ENCODE measurements around the gene PARN. TPM values are rescaled to one million over a fixed set of nuclear protein-coding genes. Genes with fewer than 3 reads are reported as not detected.
"Not testable (repeated sequence)": the region's sequence is repeated elsewhere in the genome, so short reads cannot be mapped to it uniquely, and the experiment has no call there.

PARN gene
- total RNA-seq, 2 experiments from 2014 or later: 43.0 to 45.6 TPM

GRCh38 chr16:14602443-14602963, 27.6 kb downstream of the PARN start:
- H3K36me3 Mint-ChIP-seq (ENCODE audit: low read depth): peaks cover 50% of the 10 kb centered on the region

GRCh38 chr16:14600164-14600563, 29.9 kb downstream of the PARN start:
- intact Hi-C loops (cut with micrococcal nuclease): no loop called here
- TF ChIP-seq CTCF (IDR thresholded peaks at IDR 0.05): peak; percentile 60
- H3K9me3 Mint-ChIP-seq: no peaks in the 10 kb centered on the region
- H3K4me1 Mint-ChIP-seq (ENCODE audit: low read depth): no peaks in the 10 kb centered on the region
- no peak overlapping the region for H3K27ac Mint-ChIP-seq
- ChIA-PET POLR2A (interaction anchor here (0.5 kb wide), 1 partner anchor 219 kb away, joined by 4 read pairs; no protein-coding TSS in a partner anchor), CTCF (interaction anchor here (1.3 to 3.5 kb wide), 3 partner anchors 13 to 677 kb away, joined by 3 to 16 read pairs (median 7); no protein-coding TSS in a partner anchor)
- no peaks in the 10 kb centered on the region for H3K27me3 Mint-ChIP-seq
- no peak overlapping the region for H3K4me3 Mint-ChIP-seq
- ATAC-seq: no peak
- DNase-seq: no peak
- H3K36me3 Mint-ChIP-seq (ENCODE audit: low read depth): peaks cover 46% of the 10 kb centered on the region

More at GRCh38 chr16:14602443-14602963, 27.6 kb downstream of the PARN start:
- CTCF ChIA-PET: interaction anchor here (1.0 kb wide), 1 partner anchor 9 kb away, joined by 3 read pairs; no protein-coding TSS in a partner anchor
- POLR2A ChIA-PET: interaction anchor here (1.1 kb wide), 1 partner anchor 14 kb away, joined by 3 read pairs; no protein-coding TSS in a partner anchor
- intact Hi-C loops (cut with micrococcal nuclease): no loop called here
- Mint-ChIP-seq H3K4me1 (ENCODE audit: low read depth) (no peaks in the 10 kb centered on the region), H3K4me3 (no peak overlapping the region), H3K9me3 (no peaks in the 10 kb centered on the region), H3K27ac (no peak overlapping the region), H3K27me3 (no peaks in the 10 kb centered on the region)
- DNase-seq (no peak), ATAC-seq (no peak)
- no peak for TF ChIP-seq CTCF (IDR thresholded peaks at IDR 0.05)

- intact Hi-C loops (cut with micrococcal nuclease): no loop called here
- DNase-seq: no peak
- TF ChIP-seq CTCF (IDR thresholded peaks at IDR 0.05): no peak
- Mint-ChIP-seq H3K9me3 (no peaks in the 10 kb centered on the region), H3K4me3 (no peak overlapping the region), H3K36me3 (ENCODE audit: low read depth) (peaks cover 40% of the 10 kb centered on the region), H3K27ac (no peak overlapping the region), H3K4me1 (ENCODE audit: low read depth) (peaks cover 3% of the 10 kb centered on the region), H3K27me3 (no peaks in the 10 kb centered on the region)
- CTCF ChIA-PET: interaction anchor here (0.9 to 2.1 kb wide), 5 partner anchors 13 to 663 kb away, joined by 3 to 7 read pairs (median 3); no protein-coding TSS in a partner anchor
- POLR2A ChIA-PET: interaction anchor here (0.7 kb wide), 1 partner anchor 44 kb away, joined by 3 read pairs; the partner anchor contains the start of gene PARN
- no peak for ATAC-seq
Observed at GRCh38 chr16:14586637-14587305, 43.3 kb downstream of the PARN start.

- no peak overlapping the region for H3K4me3 Mint-ChIP-seq
Observed at GRCh38 chr16:14585287-14585686, 44.8 kb downstream of the PARN start.

GRCh38 chr16:14580926-14581325, 49.1 kb downstream of the PARN start:
- POLR2A ChIA-PET, H3K27ac Mint-ChIP-seq: not testable (repeated sequence)

More at GRCh38 chr16:14585287-14585686, 44.8 kb downstream of the PARN start:
- no peaks in the 10 kb centered on the region for H3K27me3 Mint-ChIP-seq
- H3K27ac Mint-ChIP-seq: no peak overlapping the region
- H3K4me1 Mint-ChIP-seq (ENCODE audit: low read depth): peaks cover 3% of the 10 kb centered on the region
- DNase-seq (no peak), ATAC-seq (no peak)
- no peak for TF ChIP-seq CTCF (IDR thresholded peaks at IDR 0.05)
- no peaks in the 10 kb centered on the region for H3K9me3 Mint-ChIP-seq
- POLR2A ChIA-PET: interaction anchor here (1.2 kb wide), 1 partner anchor 47 kb away, joined by 3 read pairs; the partner anchor contains the start of gene BFAR
- intact Hi-C loops (cut with micrococcal nuclease): no loop called here
- peaks cover 43% of the 10 kb centered on the region for H3K36me3 Mint-ChIP-seq (ENCODE audit: low read depth)
- CTCF ChIA-PET: no interaction called here

More at GRCh38 chr16:14580926-14581325, 49.1 kb downstream of the PARN start:
- H3K36me3 Mint-ChIP-seq (ENCODE audit: low read depth): peaks cover 44% of the 10 kb centered on the region
- H3K27me3 Mint-ChIP-seq; CTCF ChIA-PET; H3K4me1 Mint-ChIP-seq (ENCODE audit: low read depth); ATAC-seq; DNase-seq; H3K9me3 Mint-ChIP-seq; H3K4me3 Mint-ChIP-seq; intact Hi-C loops (cut with micrococcal nuclease): not testable (repeated sequence)
